HG03064 (cell line): ENCODE data around the gene ADD1.
A peak's percentile ranks its signal among the peaks of the same experiment; 100 is the strongest.

ENCODE experiments used
- ATAC-seq: cut with Tn5 transposase; IDR thresholded peaks from one replicate; pipeline ENCODE4 v1.9.1; 2021; ENCODE audit warnings: low read depth; ENCODE audit not compliant: unreplicated experiment

ADD1 gene

GRCh38 chr4:2820216-2820982 lies 23.2 kb upstream of the ADD1 start:
- no peak for ATAC-seq

DNA sequence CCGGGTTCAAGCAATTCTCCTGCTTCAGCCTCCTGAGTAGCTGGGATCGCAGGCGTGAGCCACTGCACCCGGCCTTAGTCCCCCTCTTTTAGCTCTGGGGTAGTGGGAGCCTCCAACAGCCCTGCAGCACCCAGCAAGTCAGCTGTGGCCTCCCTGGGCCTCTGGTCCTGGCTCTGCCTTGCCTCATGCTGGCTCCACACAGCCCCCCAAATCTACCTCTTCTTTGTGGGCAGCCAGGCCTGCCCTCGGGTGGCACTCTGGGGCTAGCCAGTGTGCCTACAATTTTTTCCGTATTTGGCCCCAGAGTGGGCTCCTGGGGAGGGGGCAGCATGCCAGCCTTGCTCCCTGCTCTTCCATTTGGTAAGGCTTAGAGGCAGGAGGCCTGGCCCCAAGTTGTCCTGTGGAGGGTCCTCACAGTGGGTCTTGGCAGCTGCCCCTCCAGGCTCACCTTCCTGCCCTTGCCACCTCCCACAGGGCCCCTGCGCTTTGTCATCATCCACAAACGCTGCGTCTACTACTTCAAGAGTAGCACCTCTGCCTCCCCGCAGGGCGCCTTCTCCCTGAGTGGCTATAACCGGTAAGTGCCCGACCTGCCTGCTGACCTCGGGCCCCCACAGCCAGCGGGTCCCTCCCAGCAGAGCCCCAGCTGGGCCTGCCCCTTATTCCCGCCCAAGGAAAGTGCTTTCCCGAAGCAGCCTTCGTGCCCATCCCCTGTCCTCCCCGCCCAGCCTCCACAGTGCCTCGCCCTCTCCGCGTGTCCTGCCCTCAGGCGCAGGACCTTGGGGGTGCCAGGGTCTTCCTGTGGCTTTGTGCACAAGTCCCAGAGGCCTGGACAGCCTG lies 21.0 kb upstream of the ADD1 start:
- no peak for ATAC-seq

DNA sequence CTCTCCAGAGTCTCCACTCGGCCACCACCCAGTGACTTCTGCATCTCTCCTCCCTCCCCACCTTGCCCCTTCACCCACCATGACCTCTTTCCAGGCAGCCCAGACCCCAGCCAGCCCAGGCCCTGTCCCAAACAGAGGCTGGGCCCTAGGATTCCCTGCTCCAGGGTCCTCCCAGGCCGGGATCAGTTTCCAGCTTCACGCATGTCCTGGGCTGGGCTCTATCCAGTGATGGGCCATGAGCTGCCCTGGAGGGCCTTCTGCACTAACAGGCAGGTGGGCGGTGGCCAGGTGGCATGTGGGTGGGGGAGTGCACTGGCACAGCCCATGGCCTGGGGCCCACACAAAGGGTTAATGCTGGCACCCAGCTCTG lies 20.4 kb upstream of the ADD1 start:
- ATAC-seq, result no peak

DNA sequence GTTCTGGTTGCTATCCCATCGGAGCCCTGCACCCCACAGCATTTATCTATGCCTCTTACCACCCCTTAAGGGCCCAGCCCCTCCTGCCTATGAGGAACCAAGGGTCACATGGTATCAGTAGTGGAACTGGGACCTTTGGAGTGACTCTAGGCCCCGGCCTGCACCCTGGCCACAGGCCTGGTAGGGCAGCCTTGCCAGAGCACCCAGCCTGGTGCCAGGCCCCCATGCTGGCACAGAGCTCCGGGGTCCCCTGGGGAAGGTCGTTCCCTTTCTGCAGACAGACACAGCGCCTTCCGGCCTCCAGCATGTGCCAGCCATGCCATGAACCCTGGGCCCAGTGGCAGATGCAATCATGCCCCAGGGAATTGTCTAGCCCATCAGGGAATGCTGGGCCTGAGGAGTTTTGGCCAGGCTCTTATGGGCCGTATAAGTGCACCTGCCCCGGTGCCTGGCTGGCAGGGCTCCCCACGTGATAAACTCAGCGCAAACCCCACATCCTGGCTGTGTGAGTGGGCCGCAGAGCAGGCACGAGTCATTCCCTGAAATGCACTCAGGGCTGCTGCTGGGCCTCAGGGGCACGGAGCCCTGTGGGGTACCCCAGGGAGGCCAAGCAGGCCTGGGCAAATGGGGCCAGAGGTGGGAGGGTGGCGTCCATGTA lies 19.8 kb upstream of the ADD1 start:
- ATAC-seq, result no peak

DNA sequence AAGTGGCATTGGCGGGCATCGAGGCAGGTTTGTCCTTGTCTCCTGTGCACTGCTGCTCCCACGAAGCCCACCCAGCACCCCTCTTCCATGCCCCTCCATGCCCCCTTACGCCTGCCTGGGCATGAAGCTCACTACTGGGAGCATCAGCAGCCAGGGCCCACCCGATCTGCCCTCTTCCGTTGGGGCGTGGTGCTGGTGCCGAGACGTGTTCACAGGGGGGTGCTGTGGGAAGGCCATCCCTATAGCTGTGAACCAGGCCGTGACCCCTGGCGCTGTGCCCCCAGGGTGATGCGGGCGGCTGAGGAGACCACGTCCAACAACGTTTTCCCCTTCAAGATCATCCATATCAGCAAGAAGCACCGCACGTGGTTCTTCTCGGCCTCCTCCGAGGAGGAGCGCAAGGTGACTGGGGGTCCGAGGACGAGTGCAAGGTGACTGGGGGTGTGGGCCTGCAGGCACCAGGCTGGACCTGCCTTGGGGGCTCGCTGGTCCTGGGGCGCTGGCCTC lies 19.3 kb upstream of the ADD1 start:
- ATAC-seq, result no peak

- no peak for ATAC-seq
Measured at GRCh38 chr4:2824836-2825381, 18.7 kb upstream of the ADD1 start.

DNA sequence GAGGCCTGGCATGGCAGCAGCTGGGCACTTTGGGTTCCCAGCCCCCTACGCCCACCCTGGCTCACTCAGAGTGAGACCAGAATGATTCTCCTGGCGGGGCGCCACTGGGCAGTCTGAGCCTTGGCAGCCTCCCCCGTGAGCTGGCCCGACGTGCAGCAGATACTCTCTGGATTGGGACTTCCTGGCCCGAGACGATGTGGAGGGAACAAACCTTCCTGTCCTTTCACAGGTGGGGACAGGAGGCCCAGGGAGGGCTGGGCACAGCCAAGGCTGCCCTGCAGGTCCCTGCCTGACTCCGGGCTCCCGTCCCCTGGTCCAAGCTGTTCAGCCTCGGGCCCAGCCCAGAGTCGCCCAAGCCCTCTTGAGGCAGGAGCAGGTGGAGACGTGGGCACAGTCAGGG lies 17.9 kb upstream of the ADD1 start:
- ATAC-seq, result no peak

DNA sequence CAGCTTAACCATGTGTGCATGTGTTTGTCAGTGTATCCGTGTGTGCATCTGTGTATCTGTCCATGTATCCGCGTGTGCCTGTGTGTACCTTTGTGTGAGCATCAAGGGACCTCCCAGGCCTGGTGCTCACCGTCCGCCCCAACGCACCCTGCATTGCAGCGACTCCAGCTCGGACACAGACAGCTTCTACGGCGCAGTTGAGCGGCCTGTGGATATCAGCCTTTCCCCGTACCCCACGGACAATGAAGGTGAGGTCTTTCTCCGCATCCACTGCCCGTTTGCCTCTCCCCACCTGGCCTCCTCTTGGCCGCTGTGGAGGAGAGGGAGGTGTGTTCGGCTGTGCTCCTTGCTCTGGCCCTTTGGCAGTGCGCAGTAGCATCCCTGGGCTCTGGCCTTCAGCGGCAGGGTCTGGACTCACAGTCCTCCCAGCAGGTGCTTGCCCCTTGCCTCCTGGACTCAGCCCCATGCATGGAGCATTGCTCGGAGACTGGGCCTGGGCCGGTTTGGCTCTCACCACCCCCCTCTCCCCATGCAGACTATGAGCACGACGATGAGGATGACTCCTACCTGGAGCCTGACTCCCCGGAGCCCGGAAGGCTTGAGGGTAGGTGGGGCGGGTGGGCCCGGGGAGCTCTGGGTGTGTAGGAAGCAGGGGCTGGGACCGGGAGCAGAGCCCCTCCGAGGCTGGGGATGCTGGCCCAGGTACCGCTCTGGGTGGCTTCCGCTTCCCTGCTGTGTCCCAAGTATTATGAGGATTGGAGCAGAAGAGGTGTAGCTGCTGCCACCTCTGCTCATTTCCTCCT lies 16.4 kb upstream of the ADD1 start:
- ATAC-seq, result no peak

DNA sequence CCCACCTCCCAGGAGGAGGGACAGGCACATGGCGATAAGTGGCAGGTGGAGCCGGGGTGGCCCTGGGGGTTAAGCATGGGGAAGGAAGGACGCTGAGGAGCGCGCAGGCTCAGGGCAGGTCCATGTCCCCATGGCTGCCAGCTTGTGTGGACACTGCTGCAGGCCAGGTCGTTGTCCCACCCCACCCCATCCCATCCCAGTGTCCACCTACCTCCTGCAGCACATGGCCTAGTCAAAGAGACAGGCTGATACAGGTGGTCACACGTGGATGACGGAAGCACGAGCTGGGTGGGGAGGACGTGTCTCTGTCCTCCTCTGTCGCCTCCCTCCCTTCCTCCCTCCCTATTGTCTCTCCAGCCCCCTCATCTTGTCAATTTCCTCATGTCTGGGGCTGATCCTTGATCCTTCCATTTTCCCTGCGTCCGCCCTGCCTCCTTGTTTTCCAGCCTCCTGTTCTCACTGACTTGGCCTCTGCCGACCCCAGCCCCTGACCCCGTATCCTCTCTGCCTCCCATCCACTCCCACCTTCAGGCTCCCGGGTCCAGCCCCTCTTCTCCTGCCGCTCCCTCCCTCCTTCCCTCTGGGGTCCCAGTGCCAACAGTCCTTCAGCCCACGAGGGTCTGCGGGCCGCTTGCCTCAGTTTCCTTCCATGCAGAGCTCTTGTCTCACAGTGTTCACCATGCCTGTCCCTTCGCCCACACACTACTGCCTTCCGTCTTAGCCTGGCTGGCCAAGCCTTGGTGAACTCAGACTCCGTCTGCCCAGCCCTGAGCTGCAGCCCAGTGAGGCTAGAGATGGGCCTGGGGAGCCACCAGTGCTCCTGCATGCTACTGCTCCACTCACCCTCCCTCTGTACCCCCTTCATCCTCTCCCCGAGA lies 15.5 kb upstream of the ADD1 start:
- ATAC-seq, result no peak

GRCh38 chr4:2828758-2829181 lies 14.9 kb upstream of the ADD1 start:
- ATAC-seq, result no peak

GRCh38 chr4:2829321-2829932 lies 14.2 kb upstream of the ADD1 start:
- ATAC-seq, result no peak

- ATAC-seq, result no peak
Measured at GRCh38 chr4:2829933-2830451, 13.7 kb upstream of the ADD1 start.

- ATAC-seq, result no peak
Measured at GRCh38 chr4:2830632-2831610, 12.7 kb upstream of the ADD1 start.

DNA sequence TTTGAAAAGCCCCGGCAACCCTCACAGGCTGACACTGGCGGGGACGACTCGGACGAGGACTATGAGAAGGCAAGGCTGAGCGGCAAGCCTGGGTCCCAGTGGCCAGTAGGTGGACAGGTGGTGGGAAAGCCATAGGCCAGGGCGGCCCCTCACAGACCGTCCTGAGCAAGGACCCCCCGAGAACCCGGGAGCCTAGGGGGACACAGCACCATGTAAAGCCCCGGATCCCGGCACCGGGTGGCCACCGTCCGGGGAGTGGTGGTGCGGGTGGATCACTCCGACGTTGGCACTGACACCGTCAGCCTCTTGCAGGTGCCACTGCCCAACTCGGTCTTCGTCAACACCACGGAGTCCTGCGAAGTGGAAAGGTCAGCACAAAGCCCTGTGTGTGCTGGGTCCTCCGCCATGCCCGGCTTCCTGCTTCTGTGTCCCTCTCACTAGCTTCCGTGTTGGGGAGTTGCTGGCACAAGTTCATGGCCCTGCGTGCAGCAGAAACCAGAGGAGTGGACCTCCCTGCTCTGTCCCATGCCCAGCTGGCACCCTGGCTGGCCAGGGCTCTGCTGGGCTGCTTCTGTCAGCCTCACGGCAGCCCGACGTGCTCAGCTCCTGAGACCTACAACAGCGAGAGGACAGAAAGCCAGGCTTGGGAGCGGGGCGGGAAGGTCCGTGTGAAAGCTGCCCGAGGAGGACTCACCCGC lies 11.9 kb upstream of the ADD1 start:
- no peak for ATAC-seq

- peak; percentile 59 for ATAC-seq
Measured at GRCh38 chr4:2832309-2832980, 11.2 kb upstream of the ADD1 start.

DNA sequence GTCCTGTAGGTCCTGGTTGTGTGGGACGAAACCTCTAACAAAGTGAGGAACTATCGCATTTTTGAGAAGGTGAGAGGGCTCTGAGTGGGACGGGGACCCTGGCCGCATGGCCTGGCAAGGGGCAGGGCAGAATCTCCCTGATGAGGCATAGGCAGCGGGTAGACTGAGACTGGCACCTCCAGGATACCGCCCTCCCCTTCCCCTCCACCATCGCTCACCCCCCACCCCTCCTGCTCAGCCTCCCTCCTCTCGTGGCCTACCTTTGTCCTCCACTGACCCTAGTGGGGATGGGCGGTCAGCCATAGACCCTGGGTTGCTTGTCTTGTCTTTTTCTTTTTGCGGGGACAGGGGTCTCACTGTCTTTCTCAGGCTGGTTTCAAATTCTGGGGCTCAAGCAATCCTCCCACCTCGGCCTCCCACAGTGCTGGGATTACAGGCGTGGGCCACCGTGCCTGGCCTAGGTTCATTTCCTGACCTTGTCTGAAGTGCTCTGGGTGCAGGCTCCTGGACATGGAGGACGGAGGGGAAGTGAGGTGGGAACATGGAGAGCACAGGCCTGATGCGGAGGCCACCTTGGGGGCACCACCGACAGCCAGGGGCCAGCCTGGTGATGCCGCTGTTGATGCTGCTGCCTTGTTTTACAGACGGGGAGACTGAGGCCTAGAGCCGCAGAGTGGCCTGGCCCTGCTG lies 10.5 kb upstream of the ADD1 start:
- no peak for ATAC-seq
